ENCODE results near the gene PDE4D.

PDE4D gene

DNA sequence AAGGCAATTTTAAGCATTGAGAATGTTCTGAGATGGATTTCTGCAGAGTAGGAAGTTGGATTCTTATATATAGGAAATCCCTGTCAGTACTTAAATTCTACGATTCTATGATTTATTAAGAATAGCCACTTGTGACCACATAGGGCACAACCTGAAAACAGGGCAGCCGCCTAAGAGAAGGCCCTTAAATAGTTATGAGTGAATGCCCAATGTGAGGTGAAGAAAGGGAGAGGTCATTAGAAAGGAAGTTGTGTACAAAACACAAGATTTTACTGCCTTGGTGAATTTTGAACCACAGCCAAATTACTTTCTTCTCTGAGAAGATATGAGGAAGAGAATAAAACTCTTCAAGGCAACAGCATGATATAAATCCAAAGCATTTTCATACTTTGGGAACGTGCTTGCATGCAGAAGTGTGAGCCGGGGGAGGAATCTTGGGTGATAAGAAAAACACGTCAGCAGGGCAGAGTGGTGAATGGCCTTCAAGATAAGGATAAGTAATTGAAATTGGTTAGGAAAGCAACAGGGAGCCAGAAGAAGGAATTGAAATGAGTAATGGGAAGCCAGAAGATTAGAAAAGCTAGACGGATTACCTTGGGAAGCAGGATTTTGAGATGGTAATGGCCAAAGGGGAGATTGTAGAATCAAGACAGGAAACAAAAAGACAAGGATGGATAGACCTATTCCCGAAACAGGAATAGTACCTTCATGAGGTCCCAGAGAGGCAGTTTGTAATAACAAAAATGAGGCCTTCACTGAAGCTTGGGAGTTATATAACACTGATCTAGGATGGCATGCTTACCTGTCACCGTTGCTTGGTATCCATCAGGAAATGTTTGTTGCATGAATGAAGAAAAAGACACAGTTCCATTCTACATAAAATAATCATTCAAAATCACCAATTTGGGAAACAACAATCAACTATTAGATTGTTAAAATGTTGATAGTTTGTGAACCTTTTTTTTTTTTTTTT, 244.3 kb downstream of the PDE4D start:
- DNase-seq: no peak

DNA sequence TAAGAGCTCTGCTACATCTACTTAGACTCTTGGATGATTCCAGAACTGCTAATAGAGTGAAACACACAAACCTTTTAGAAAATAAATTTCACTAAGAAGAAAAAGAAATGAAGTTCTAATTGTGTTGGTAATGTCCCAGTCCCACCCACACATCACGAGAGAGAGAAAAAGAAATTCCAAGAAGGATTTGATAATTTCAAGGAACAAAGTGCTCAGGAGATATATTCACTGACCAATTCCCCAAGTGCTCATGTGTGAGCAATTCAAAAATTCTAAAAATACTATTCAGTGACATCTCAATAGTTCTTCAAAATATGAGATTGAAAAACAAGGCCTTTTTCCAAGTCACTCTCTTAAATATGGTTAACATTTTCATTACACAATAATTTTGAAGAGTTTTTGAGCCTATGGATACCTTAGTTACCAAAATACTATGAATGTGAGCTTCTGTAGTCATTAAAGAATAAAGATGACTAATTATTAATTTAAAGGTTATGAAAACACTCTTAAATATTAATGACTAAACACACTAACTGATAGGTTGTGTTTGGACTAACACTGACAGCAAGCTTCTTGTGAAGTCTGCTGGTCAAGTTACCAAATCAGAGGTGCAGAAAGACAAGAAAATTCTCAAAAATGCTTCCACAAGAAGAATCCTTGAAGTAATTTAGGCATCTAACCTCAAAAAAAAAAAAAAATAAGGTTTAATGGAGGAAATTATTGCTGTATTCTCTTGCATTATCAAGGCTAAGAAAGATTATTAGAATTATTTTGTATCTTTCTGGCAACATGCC, 245.3 kb downstream of the PDE4D start:
- no peak for DNase-seq

DNA sequence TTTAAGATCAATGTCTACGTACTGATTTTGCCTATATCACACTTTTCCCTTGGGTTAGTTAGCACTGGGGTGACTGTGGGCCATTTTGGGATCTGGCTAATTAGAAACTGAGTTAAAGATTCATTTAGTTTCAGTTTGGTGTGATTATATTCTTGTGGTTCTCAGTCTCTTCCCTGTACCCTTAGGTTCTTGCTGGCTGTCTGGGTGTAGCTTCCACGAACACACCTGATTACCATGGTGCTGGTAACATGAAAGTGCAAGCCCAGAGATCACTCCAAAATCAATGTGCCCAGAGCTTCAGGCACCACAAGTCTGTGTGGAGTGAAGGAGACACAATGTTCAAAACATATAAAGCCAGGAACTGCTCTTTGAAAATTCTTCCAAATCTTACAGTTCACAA, 248.1 kb downstream of the PDE4D start:
- DNase-seq: no peak

DNA sequence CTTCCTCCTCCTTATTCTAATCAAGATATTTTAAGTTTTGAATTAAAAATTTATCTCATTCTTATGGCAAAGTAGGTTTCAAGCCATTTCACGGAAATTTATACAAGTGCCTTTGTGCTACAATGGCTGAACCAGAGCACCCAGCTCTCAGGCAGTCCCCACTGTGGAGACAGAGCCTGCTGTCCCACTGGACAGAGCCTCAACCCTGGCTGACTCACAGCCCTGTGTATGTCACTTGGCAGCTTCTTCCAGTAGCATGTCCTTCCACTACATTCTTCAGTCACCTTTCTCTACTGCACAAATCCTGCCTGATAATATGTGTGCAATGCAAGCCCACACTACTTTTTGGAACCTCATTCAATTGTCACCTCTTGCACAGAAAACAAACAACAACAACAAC, 253.1 kb downstream of the PDE4D start:
- DNase-seq: no peak

DNA sequence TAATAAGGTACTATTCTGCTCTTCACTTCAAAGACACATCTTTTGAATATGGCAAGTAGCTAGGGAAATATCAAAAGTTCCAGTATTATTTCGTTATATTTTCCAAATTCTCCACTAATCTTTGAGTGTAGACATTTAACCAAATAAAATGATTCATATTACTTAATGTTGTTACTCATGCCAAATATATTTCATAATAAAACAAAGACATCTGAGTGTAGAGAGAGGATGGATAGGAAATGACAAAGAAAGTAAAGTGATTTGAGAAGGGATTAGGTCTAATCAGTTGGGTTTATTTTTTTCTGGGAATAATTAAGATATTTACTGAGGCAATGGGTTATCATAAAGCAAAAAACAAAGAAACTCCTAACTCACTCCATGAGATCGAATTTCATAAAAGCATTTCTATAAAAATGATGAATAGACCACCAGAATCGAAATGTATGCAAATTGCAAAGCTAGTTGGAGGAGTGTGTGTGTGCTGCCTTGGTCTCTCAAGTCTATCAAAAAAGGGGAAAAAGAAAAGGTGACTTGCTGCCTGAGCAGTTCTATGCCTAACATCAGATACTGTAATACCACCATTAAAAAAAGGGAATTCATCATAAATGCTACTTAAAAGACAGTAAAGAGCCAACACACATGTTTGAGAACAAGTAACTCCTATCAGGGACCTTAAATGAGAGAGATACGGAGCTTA, 255.5 kb downstream of the PDE4D start:
- no peak for DNase-seq

DNA sequence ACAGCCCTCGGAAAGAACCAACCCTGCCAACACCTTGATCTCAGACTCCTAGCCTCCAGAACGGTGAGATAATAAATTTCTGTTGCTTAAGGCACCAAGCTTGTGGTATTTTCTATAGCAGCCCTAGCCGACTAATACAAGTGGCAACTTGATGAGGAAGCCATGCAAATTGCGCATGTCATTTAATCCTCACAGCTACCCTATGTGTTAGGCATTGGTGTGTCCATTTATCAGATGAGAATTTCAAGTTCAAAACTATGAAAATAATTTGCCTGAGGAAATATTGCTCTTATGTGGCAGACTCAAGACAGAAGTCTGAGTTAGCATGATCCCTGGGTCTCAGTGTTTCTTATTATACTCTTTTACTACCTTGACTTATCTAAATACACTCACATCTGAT, 264.0 kb downstream of the PDE4D start:
- DNase-seq: no peak

DNA sequence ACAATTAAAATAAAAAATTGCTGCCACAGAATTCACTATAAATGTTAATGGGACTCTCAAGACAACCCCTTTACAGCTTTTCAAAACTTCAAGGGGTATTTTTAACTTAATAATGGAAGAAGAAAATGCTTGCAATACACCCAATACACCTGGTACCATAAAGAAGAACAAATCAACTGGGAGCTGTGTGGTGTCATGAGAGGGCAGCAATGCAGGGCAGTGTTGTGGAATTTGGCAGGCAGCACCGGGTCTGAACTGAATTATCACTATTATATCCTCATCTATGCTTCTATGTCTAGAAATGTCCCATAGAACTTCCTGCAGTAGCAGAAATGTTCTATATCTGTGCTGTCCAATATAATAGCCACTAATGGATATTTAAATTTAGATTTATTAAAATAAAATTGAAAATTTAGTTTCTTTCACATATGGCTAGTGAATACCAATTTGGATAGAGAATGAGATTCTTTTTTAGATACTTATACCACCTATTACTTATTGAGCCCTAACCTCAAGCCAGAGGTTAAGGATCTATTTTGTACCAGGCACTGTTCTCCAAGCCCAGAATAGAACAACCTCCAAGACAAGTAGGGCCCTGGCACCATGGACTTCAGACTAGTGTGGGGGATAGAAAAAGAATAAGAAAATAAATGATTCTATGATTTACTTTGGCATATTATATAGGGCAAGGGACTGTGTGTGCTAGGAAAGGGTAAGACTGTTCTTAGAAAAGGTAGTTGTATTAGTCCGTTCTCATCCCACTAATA, 265.3 kb downstream of the PDE4D start:
- no peak for DNase-seq

DNA sequence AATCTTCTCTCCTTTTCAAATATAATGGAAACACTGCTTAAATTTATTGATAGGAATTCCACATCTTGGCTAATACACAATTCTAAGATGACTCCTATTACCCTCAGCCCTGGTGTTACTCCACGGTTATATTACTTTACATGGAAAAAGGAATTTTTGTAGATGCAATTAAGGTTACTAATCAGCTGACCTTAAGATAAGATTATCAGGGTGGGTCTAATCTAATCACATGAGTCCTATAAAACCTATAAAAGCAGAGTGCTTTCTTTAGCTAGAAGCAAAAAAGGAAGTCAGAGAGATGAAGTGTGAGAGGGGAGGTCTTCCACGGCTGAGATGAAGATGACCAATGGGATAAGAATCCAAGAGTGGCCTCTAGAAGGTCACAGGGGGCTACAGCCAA, 268.6 kb downstream of the PDE4D start:
- DNase-seq: no peak

DNA sequence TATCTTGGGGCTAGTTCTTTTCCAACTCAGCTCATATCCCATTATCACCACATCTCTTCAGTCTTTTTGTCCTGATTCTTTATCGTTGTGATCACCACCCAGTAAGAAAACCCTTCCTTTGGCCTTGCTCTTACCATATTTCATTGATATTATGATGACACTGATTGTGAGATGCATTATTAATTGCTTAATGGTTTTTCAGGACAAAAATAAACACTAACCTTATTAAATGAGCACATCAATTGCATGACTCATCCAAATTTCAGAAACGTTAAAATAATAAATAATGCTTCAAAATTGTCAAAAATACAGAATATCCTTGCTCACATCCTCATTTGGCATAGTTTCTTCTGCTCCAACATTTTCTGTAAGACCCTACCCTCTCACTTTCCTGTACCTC, 270.7 kb downstream of the PDE4D start:
- DNase-seq: no peak

DNA sequence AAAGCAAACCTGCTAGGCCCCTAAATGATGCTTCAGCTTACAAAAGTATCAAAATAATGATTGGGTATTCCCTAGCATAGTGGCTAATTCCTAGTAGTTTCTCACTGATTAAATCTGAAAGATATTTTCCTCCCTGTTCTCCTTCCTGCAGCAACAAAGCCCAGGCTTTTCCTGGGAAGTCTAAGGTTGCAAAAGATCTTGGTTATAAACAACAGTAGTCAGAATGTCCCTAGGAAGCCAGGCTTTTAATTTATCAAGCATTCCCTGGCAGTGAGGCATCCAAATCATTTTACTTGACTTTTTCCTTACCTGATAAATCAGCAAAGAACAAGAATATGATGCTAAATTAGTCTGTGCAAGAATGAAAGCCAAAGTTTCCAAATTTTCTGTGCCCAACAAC, 272.0 kb downstream of the PDE4D start:
- no peak for DNase-seq

DNA sequence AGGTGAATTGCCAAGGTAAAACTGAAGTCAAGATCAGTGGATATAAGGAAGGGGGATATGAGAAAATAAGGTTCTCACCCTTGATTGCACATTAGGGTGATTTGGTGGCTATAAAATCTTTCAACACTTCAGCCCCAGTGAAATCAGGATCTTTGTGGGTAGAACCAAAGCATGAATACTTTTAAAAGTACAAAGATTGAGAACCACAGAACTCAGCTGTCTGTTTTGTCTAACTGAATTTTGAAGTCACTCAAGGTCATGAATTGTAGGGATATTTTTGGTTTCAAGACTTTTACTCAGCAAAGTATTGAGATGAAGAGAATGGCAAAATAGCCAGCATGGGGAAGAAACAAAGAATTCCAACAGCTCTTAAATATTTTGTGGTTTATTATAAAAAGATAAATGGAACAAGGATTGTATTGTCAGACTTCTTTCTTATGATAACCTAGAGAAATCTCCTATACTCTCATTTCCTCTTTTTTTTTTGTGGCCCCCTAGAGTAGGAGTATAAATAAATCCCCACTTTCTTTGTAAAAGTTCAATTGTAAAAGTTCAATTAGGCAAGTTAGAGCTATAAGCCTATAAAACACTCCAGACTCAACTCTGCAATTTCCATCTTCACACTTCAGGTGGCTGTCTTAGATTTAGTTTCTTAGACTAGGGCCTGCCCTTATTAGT, 272.9 kb downstream of the PDE4D start:
- no peak for DNase-seq

DNA sequence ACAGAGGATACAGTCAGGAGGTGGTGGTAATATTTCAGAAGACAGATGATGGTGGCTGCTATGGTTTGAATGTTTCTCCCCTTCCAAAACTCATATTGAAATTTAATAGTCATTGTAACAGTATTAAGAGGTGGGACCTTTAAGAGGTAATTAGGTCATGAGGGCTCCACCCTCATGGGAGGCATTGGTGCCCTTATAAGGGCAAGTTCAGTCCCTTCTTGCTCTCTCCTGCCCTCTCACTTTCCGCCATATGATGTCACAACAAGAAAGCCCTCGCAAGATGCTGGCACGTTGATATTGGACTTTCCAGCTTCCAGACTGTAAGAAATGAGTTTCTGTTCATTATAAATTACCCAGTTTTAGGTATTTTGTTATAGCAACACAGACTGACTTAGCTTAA, 274.9 kb downstream of the PDE4D start:
- DNase-seq: no peak

DNA sequence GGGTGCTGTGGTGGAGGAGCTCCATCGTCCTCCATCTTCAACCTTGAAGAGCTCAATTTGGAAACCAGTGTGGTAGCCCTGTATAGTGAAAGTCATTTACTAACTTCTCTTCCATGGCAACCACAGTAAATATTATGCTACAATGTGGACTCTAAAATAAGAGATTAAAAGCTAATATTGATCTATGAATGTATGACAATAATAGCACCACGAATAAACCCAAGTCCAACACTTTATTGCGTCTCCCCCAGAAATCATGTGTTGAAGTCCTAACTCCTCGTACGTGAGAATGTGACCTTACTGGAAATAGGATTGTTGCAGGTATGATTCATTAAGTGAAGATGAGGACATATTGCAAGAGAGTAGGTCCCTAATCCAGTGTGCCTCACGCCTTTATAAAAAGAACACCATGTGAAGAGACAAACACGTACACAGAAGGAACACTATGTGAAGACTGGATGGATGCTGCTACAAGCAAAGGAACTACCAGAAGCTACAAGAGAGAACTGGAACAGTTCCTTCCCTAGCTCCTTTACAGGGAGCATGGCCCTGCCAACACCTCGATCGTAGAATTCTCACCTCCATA, 276.2 kb downstream of the PDE4D start:
- no peak for DNase-seq

DNA sequence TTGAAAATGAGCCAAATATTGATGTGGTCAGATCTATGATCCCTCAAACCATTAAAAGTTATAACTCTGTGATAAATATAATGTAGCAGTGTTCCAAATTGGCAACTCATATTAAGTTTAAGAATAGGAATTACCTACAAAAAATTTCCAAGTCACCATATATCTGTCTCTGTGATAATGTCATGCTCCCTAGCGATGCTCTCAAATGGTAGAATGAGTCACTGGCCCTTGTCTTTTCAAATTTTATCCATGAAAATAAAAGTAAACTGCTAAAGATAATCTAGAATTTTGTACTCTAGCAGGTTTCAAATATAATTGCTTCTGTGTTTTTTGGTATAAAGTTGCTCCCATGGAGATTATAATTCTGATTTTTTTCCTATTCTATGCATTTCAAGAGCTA, 277.1 kb downstream of the PDE4D start:
- DNase-seq: no peak

DNA sequence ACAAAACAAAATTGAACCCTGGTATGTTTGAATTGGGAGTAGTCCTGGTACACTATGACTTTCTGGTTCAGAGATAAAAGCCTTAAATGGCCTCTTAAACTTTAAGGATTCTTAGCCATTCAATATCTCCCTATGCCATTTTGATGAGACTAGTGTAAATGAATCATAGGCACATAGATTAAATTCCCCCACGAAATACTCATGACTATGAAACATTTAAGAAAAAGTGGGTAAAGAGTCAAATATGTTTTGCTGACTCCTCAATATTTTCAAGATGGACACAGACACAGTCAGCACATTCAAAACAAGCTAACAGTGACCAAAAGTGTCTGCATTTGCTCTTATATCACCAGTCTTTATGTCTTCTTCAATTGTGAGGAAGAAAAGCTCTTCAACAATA, 278.3 kb downstream of the PDE4D start:
- DNase-seq: no peak

DNA sequence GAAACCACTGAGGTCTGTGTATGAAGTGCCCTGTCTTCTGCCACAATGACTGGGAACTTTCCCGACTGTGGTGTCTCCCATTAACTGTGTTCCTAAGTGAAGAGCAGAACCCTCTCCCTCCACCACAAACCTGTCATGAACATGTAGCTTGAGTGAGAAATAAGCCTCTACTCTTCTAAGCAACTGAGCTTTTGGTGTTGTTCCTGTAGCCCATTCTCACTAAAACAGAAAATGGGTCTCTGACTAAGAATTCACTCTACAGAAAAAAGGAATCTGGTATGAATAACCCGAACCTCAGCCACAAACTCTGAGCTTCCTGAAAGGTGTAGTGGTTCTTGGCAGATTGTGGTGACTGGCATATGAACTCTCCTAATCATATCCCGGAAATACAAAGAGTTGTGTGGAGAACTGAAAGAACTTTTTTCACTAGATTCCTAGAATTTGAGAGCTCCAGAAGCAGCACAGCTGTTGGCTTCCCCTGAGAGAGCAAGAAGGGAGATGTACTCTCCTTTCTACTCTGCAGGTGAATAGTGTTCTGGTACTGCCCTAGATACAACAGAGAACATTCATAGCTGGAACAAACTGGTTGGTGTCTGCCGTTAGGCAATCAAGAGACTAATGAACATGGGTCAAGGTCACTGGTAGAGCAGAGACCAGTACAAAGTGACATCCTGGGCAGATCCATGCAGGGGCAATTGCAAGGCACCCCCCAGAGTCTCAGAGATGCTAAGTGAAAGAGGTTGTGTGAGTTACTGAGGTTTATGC, 283.8 kb downstream of the PDE4D start:
- no peak for DNase-seq

DNA sequence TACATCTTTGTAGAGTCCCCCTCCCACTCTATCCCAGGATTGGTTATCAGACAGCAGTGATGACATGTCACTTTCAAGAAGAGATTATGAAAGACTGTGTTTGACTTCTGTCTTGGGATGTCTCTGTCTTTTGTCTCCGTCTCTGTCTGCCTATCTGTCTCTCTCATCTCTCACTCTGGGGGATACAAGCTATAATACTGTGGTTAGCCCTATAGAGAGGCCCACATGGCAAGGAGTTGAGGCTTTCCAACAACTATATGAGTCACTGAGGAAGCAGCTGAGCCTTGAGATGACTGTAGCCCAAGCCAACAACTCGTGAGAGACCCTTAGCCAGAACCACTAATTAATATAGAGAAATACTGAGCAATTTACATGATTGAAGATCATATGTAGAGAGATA, 284.8 kb downstream of the PDE4D start:
- DNase-seq: no peak

DNA sequence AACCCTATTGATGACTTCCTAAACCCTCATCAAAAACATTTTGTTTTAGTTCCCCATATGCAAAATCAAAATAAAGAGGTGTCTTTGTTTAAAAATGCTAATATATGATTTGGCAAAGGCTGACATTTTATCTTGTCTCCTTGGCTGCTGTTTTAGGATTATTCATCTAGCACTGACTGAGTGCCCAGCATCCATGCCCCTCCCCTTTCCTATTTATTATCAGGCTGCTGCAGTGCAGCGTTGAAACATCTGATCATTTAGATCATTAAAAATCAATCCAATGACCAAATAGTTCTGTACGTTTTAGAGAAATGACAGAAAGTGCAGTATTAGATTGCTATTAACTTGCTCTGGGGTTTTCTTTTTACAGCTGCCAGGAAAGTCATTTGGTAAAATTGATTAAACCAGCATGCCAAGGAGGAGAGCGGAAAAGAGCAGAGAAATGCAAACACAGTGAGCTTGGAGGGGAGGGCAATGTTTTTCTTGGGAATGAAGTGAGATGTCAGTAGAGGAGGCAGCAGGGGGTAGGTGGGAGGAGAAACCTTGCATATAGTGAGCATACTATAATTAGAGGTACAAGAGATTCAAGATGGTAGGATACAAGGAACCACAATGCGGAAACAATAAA, 286.3 kb downstream of the PDE4D start:
- DNase-seq: no peak

DNA sequence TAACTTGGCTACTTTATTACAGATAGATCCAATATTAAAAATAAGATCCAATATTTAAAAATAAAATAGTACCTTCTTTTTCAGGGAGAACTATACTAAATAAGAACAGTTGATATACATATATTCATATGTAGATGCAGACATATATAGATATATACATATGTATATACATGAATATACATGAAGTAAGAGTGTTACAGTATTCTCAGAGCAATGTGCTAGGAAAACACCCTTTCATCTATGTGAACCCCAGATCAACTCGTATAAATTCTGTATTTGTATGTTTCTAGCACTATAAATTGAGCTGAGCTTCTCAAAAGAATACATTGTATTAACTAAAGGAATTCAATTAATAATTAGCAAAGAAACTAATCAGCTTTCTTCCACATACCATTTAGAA, 287.6 kb downstream of the PDE4D start:
- DNase-seq: no peak

DNA sequence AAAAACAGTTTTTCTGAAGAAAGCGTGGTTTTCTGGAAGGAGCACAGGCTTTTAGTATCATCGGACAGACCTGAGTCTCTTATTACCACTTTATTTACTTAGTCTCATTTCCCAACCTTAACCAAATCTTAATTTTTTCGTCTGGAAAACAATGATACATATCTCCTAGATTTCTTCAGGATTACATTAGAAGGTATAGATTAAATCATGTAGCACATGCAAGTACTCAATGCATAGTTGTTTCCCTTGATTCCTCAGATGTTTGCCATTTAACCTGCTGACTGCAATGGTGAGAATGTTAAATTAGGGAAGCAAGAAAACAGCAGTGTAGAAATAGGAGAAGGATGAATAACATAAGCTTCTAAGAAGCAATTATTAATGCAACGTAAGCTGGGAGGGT, 289.4 kb downstream of the PDE4D start:
- DNase-seq: no peak

All from activated T-cell treated with anti-CD3 and anti-CD28 coated beads for 4 hours (primary cell).